Calu3 (cell line): ENCODE results near the gene GRIN1. TPM values are rescaled to one million over a fixed set of nuclear protein-coding genes. Genes with fewer than 3 reads are reported as not detected.

Source experiments
- BruUV-seq: library from RNA; stranded (reverse); fragments of 400-500 nt; replicated peaks from 2 replicates; lab custom pipeline; 2021; lab: Mats Ljungman, UMichigan
- CTCF ChIA-PET: fragments of 300-600 bp; sonication (Branson Sonifier 250); formaldehyde crosslinking; loops from one replicate; lab custom pipeline; 2022; ENCODE audit warnings: antibody characterized with exemption; lab: Charles Lee
- DNase-seq: peaks from one replicate; pipeline ENCODE4 v3.0.0; 2022
- H3K27ac Mint-ChIP-seq: one replicate; pipeline ENCODE4 v1.8.0; 2022; ENCODE audit warnings: mixed read lengths; ENCODE audit not compliant: unreplicated experiment
- H3K27me3 Mint-ChIP-seq: one replicate; pipeline ENCODE4 v1.8.0; 2022; ENCODE audit warnings: mixed read lengths; ENCODE audit not compliant: unreplicated experiment
- H3K36me3 Mint-ChIP-seq: one replicate; pipeline ENCODE4 v1.8.0; 2022; ENCODE audit warnings: mild to moderate bottlenecking, moderate library complexity, mixed read lengths; ENCODE audit not compliant: insufficient read depth, unreplicated experiment
- H3K4me1 Mint-ChIP-seq: one replicate; pipeline ENCODE4 v1.8.0; 2022; ENCODE audit warnings: mild to moderate bottlenecking, low read depth, mixed read lengths; ENCODE audit not compliant: unreplicated experiment
- H3K4me3 Mint-ChIP-seq: one replicate; pipeline ENCODE4 v1.8.0; 2022; ENCODE audit warnings: mild to moderate bottlenecking, low read depth, moderate library complexity, mixed read lengths; ENCODE audit not compliant: unreplicated experiment
- H3K9me3 Mint-ChIP-seq: one replicate; pipeline ENCODE4 v1.8.0; 2022; ENCODE audit warnings: low read depth, mixed read lengths; ENCODE audit not compliant: unreplicated experiment
- intact Hi-C: fragments of 100-400 bp; cut with micrococcal nuclease; formaldehyde crosslinking; loops from one replicate; pipeline ENCODE4 v1.10.0; 2022; ENCODE audit not compliant: unreplicated experiment
- total RNA-seq: library from RNA; stranded (reverse); gene quantifications from 2 replicates; pipeline ENCODE4 v1.2.3, GENCODE V29; 2022
- TF ChIP-seq, protein P1 (sequence below): fragments of 200-600 bp; IDR thresholded peaks from one replicate; pipeline ENCODE4 v1.8.0; 2022; ENCODE audit warnings: antibody characterized with exemption; ENCODE audit not compliant: unreplicated experiment

Gene GRIN1
- total RNA-seq, 1 experiment from 2014 or later, result 0.54 TPM

DNA sequence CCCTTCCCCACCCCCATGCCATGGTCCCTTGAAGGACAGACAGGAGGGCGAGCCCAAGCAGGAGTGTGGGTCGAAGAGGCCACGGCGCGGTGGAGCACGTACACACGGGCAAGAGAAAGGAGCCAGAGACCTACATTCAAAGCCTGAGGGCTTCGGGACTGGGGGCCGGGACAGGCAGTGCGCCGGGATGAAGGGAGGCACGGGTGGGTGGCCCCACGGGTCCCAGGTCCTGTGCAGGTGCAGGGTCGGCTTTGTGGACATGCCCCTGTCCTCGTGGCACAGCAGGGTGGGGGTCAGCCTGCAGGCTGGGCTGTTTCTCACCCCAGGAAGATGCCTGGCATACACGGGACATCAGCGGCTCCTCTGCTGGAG, 21.1 kb downstream of the GRIN1 start:
- TF ChIP-seq, protein P1, sequence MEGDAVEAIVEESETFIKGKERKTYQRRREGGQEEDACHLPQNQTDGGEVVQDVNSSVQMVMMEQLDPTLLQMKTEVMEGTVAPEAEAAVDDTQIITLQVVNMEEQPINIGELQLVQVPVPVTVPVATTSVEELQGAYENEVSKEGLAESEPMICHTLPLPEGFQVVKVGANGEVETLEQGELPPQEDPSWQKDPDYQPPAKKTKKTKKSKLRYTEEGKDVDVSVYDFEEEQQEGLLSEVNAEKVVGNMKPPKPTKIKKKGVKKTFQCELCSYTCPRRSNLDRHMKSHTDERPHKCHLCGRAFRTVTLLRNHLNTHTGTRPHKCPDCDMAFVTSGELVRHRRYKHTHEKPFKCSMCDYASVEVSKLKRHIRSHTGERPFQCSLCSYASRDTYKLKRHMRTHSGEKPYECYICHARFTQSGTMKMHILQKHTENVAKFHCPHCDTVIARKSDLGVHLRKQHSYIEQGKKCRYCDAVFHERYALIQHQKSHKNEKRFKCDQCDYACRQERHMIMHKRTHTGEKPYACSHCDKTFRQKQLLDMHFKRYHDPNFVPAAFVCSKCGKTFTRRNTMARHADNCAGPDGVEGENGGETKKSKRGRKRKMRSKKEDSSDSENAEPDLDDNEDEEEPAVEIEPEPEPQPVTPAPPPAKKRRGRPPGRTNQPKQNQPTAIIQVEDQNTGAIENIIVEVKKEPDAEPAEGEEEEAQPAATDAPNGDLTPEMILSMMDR, result no peak
- Mint-ChIP-seq H3K27me3 (peaks cover 67% of the 10 kb centered on the region), H3K27ac (no peak overlapping the region), H3K4me3 (no peak overlapping the region), H3K36me3 (peaks cover 5% of the 10 kb centered on the region), H3K4me1 (peaks cover 14% of the 10 kb centered on the region), H3K9me3 (no peaks in the 10 kb centered on the region)
- no peak for DNase-seq
- BruUV-seq, result no TSS peak
- intact Hi-C loops, result no loop called here
- CTCF ChIA-PET, result no interaction called here

DNA sequence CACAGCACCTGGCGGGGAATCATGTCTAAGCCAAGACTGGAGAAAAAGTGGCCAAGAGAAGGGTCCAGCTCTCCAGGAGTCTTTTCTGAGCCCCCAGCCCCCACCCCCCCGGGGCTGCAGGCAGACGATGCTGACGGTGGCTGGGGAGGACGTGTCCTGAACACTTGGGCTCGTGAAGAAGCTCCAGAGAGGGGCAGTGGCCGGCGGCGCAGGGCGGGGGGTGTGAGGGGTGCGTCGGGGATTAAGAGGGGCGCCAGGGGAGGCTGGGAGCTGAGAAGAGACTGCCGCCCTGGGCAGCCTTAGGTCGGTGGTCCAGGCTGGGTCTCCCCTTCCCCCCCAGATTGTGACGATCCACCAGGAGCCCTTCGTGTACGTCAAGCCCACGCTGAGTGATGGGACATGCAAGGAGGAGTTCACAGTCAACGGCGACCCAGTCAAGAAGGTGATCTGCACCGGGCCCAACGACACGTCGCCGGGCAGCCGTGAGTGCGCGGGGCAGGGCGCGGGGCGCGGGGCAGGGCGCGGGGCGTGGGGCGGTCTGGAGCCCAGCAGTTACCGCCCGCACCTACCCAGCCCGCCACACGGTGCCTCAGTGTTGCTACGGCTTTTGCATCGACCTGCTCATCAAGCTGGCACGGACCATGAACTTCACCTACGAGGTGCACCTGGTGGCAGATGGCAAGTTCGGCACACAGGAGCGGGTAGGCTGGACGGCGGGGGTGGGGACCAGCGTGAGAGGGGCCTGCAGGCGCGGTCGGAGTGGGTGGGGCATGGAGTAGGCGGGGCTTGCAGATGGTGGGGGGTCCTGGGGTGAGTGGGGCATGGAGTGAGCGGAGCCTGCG, 22.0 kb downstream of the GRIN1 start:
- no peak for DNase-seq
- peaks cover 5% of the 10 kb centered on the region for H3K36me3 Mint-ChIP-seq
- H3K27me3 Mint-ChIP-seq, result peaks cover 76% of the 10 kb centered on the region
- CTCF ChIA-PET, result interaction anchor here (0.7 to 1.2 kb wide), 2 partner anchors 28 to 74 kb away, joined by 3 to 6 read pairs; partner anchors contain the start of gene MAN1B1
- intact Hi-C loops, result no loop called here
- BruUV-seq, result no TSS peak
- no peaks in the 10 kb centered on the region for H3K9me3 Mint-ChIP-seq
- H3K27ac Mint-ChIP-seq, result no peak overlapping the region
- TF ChIP-seq, protein P1, result no peak
- no peak overlapping the region for H3K4me3 Mint-ChIP-seq
- H3K4me1 Mint-ChIP-seq, result peaks cover 14% of the 10 kb centered on the region

DNA sequence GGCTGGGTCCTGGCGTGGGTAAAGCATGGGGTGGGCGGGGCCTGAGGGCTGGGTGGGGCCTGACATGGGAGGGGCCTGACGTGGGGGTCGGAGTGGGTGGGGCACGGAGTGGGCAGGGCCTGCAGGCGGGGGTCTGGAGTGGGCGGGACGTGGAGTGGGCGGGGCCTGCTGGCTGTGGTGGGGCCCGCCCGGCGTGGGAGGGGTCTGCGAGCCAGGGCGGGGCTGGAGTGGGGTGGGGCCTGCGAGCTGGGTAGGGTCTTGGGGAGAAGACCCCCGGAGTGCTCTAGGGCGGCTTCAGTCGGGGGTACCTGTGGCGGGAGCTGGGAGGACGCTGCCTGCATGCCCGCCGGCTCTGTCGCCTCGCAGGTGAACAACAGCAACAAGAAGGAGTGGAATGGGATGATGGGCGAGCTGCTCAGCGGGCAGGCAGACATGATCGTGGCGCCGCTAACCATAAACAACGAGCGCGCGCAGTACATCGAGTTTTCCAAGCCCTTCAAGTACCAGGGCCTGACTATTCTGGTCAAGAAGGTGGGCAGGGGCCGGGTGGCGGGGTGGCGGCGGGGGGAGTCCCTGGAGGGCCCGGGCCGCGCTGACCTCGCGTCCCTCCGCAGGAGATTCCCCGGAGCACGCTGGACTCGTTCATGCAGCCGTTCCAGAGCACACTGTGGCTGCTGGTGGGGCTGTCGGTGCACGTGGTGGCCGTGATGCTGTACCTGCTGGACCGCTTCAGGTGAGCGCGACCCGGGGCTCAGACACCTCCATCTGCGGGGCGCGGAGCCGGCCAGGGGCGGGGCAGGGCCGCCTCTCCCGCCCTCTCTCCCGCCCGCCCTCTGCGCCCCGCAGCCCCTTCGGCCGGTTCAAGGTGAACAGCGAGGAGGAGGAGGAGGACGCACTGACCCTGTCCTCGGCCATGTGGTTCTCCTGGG, 22.9 kb downstream of the GRIN1 start:
- H3K36me3 Mint-ChIP-seq, result peaks cover 10% of the 10 kb centered on the region
- H3K9me3 Mint-ChIP-seq, result no peaks in the 10 kb centered on the region
- no peak overlapping the region for H3K27ac Mint-ChIP-seq
- TF ChIP-seq, protein P1, result no peak
- DNase-seq, result no peak
- peaks cover 14% of the 10 kb centered on the region for H3K4me1 Mint-ChIP-seq
- intact Hi-C loops, result no loop called here
- H3K4me3 Mint-ChIP-seq, result no peak overlapping the region
- peaks cover 85% of the 10 kb centered on the region for H3K27me3 Mint-ChIP-seq
- CTCF ChIA-PET, result interaction anchor here (0.7 to 1.2 kb wide), 5 partner anchors 28 to 75 kb away, joined by 3 to 6 read pairs (median 5); partner anchors contain the start of genes MAN1B1 and RNF224
- BruUV-seq, result no TSS peak

DNA sequence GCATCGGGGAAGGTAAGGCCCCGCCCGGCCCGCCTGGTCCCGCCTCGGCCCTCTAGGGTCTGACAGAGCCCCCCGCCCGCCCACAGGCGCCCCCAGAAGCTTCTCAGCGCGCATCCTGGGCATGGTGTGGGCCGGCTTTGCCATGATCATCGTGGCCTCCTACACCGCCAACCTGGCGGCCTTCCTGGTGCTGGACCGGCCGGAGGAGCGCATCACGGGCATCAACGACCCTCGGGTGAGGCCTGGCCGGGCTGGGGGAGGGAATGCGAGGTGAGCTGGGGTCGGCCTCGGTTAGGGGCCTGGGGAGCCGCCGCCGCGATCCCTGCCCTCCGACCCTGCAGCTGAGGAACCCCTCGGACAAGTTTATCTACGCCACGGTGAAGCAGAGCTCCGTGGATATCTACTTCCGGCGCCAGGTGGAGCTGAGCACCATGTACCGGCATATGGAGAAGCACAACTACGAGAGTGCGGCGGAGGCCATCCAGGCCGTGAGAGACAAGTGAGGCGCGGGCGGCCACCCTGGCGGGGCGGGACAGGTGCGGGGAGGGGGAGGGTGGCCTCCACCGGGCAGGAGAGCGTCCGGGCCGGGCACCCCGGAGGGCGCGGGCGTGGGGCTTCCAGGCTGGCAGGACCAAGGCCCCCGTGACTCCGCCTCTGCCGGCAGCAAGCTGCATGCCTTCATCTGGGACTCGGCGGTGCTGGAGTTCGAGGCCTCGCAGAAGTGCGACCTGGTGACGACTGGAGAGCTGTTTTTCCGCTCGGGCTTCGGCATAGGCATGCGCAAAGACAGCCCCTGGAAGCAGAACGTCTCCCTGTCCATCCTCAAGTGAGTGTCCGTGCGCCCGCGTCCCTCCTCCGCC, 23.8 kb downstream of the GRIN1 start:
- BruUV-seq, result no TSS peak
- TF ChIP-seq, protein P1, result no peak
- Mint-ChIP-seq H3K27me3 (peaks cover 85% of the 10 kb centered on the region), H3K36me3 (peaks cover 10% of the 10 kb centered on the region), H3K4me1 (peaks cover 14% of the 10 kb centered on the region), H3K27ac (no peak overlapping the region), H3K9me3 (no peaks in the 10 kb centered on the region), H3K4me3 (peak overlapping the region; percentile 28)
- intact Hi-C loops, result no loop called here
- CTCF ChIA-PET, result interaction anchor here (0.7 to 1.1 kb wide), 4 partner anchors 60 to 74 kb away, joined by 4 to 5 read pairs (median 4); partner anchors contain the start of gene RNF224
- no peak for DNase-seq
